Tibial nerve (tissue), 3 donors: ENCODE measurements around the gene DAPK2.

Experiments used
- CTCF ChIP-seq, 5 experiments: fragments of 200-600 bp in 3 of 5; fragments of 450-650 bp in 2 of 5; sonication (generic) in 3 of 5; IDR thresholded peaks; one replicate each; pipeline ENCODE4 v1.5.1; 2016 to 2019; ENCODE audit warnings: antibody characterized with exemption in 5 of 5, mild to moderate bottlenecking in 3 of 5, moderate library complexity in 2 of 5
- POLR2A ChIP-seq, 2 donors: fragments of 450-650 bp; IDR thresholded peaks; one replicate each; pipeline ENCODE4 v1.6.1; 2017; ENCODE audit warnings: antibody characterized with exemption in 2 of 2, mild to moderate bottlenecking in 2 of 2, moderate library complexity in 2 of 2

DNA sequence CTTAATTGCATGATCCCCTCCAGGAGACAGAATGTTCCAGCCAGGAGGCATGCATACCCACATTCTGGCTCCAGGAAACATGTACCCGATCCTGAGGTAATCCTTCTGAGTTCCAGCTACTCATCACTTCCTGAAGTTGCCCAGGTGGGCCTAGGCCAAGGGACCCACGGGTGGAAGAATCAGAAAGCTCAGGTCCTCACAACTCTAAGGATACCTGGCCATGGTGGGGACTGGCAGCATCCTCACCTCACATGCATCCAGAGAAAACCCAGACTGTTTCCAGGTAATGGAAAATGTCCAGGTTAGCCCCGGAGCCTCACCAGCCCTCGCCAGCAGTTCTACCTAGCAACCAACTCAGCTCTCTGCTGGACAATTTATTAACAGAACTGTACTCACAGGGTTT is 78.2 kb downstream of the DAPK2 start:
- no peak for TF ChIP-seq CTCF (IDR thresholded peaks at IDR 0.05)
- no peak for TF ChIP-seq POLR2A (IDR thresholded peaks at IDR 0.05)
